Ovary (tissue), 9 donors: ENCODE measurements around the gene DAP. TPM values are rescaled to one million over a fixed set of nuclear protein-coding genes. Genes with fewer than 3 reads are reported as not detected.

Experiments used
- DNase-seq, 5 donors: peaks; one replicate each; pipeline ENCODE4 v3.0.0-alpha.2; 2019 to 2020
- H3K27ac ChIP-seq, 2 donors: fragments of 200-600 bp; one replicate each; pipeline versions ENCODE4 v1.5.1 to v1.8.0; 2019 to 2022
- H3K27me3 ChIP-seq: fragments of 200-600 bp; one replicate; pipeline ENCODE4 v1.8.0; 2022
- H3K36me3 ChIP-seq: fragments of 200-600 bp; sonication (generic); one replicate; pipeline ENCODE4 v1.5.1; 2019
- H3K4me1 ChIP-seq: one replicate; pipeline ENCODE4 v1.8.1; 2013; ENCODE audit warnings: mild to moderate bottlenecking, moderate library complexity; ENCODE audit not compliant: insufficient read depth
- H3K4me3 ChIP-seq: fragments of 200-600 bp; sonication (generic); one replicate; pipeline ENCODE4 v1.5.1; 2017
- H3K9me3 ChIP-seq, 2 donors: fragments of 200-600 bp in 1 of 2; sonication (generic) in 1 of 2; one replicate each; pipeline versions ENCODE4 v1.5.1 to v1.8.1; 2013 to 2019; ENCODE audit warnings: mild to moderate bottlenecking in 1 of 2, moderate library complexity in 1 of 2
- EP300 ChIP-seq: sonication (generic); formaldehyde crosslinking; IDR thresholded peaks from one replicate; pipeline ENCODE4 v1.6.1; 2017; ENCODE audit warnings: antibody characterized with exemption
- POLR2A ChIP-seq: fragments of 450-650 bp; IDR thresholded peaks from one replicate; pipeline ENCODE4 v1.6.1; 2017; ENCODE audit warnings: antibody characterized with exemption, mild to moderate bottlenecking, moderate library complexity
- WGBS, 3 donors: extraction: QIAGEN DNeasy Blood & Tissue Kit in 1 of 3; methylation state at CpG; one replicate each; pipeline versions ENCODE4 v1.1.5 to v1.1.7; 2013 to 2017; 5-methylcytosine and 5-hydroxymethylcytosine counted together
- intact Hi-C, 4 donors: fragments of 100-400 bp; cut with DNase I; formaldehyde crosslinking; loops; one replicate each; pipeline versions ENCODE4 v1.11.0 to v1.15.1; 2022 to 2023
- polyA plus RNA-seq, 2 donors: library from polyadenylated mRNA; stranded (reverse); fragments of 200-250 nt in 1 of 2; fragments of 350-450 nt in 1 of 2; fragmentation: Illumina TruSeq in 1 of 2; extraction: RNeasy Lipid Tissue Mini Kit (QIAGEN cat#74804) in 1 of 2; gene quantifications; one replicate each; pipeline ENCODE4 v1.2.3, GENCODE V29; 2013 to 2014
- total RNA-seq, 7 donors: library from RNA; depleted of rRNA in 2 of 7; stranded (reverse); fragments of >200 nt in 2 of 7; fragmentation: NEBNext Ultra II Directional in 3 of 7; extraction: Animal tissue kit (Norgen Biotek cat#: 25700) in 3 of 7; gene quantifications; one replicate each; pipeline versions ENCODE4 v1.1.0 to v1.2.4, GENCODE V29; 2016 to 2023
- TF ChIP-seq, protein P1 (sequence below), 3 donors: fragments of 450-650 bp in 2 of 3; fragments of 200-600 bp in 1 of 3; IDR thresholded peaks; one replicate each; pipeline versions ENCODE4 v1.5.1 to v1.8.0; 2016 to 2022; ENCODE audit warnings: antibody characterized with exemption in 3 of 3, mild to moderate bottlenecking in 1 of 3
- donor health status: DM: no; HTN: no; CAD: no; lungs with moderate emphysema.
- donor health status: DM: no; HTN: no; CAD: no.
- donor health status: Bipolar disorder and iron deficiency.
- donor health status: DM: yes; HTN: yes; CAD: no.
- donor health status: DM: no; HTN: no; CAD: no.
- donor health status: DM: yes; HTN: yes; CAD: no.

The DAP gene
- total and polyA plus RNA-seq, 9 donors, result 32.0 to 159 (median 88.5) TPM

DNA sequence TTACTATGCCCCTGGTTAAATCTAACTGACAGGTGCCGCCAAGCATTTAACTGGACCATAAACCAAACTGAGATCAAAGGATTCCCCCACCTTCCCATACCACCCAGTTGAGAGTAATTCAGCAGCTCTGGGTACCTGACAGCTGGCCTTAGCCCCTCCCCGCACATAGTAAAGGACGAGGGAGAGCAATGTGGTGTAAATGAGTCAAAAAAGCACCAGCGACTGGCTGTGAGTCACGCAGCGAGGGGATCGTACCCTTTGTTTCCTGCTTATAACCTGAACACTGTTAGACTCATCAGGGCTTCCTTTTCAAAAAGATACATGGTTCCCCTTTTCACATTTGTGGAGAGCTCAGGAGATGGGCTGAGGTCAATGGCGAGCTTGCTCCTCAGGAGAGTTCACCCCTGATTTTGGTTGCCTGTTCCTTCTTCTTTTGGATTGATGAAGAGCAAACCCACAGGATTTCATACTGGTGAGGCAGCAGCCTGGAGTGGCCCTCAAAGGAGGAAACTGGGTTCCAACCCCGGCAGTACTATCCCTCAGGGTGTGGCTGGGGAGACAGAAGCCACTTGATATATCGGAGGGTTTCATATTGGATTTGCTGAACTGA lies 125.7 kb downstream of the DAP start:
- no peaks in the 10 kb centered on the region for H3K9me3 ChIP-seq
- intact Hi-C loops, result loop anchor here in 1 of 4 donors (10.0 kb wide), 1 partner anchor 351 kb away; no protein-coding TSS in a partner anchor
- TF ChIP-seq EP300 (no peak), POLR2A (no peak)
- TF ChIP-seq, protein P1, sequence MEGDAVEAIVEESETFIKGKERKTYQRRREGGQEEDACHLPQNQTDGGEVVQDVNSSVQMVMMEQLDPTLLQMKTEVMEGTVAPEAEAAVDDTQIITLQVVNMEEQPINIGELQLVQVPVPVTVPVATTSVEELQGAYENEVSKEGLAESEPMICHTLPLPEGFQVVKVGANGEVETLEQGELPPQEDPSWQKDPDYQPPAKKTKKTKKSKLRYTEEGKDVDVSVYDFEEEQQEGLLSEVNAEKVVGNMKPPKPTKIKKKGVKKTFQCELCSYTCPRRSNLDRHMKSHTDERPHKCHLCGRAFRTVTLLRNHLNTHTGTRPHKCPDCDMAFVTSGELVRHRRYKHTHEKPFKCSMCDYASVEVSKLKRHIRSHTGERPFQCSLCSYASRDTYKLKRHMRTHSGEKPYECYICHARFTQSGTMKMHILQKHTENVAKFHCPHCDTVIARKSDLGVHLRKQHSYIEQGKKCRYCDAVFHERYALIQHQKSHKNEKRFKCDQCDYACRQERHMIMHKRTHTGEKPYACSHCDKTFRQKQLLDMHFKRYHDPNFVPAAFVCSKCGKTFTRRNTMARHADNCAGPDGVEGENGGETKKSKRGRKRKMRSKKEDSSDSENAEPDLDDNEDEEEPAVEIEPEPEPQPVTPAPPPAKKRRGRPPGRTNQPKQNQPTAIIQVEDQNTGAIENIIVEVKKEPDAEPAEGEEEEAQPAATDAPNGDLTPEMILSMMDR (IDR thresholded peaks at IDR 0.05), result no peak
- no peaks in the 10 kb centered on the region for H3K27me3 ChIP-seq
- H3K4me3 ChIP-seq, result no peak overlapping the region
- WGBS, 3 donors, result 36 to 50% (median 47%) methylated on average over 10 of the region's 10 CpGs
- no peaks in the 10 kb centered on the region for H3K4me1 ChIP-seq
- no peak for DNase-seq
- H3K36me3 ChIP-seq, result no peaks in the 10 kb centered on the region
- no peak overlapping the region for H3K27ac ChIP-seq

DNA sequence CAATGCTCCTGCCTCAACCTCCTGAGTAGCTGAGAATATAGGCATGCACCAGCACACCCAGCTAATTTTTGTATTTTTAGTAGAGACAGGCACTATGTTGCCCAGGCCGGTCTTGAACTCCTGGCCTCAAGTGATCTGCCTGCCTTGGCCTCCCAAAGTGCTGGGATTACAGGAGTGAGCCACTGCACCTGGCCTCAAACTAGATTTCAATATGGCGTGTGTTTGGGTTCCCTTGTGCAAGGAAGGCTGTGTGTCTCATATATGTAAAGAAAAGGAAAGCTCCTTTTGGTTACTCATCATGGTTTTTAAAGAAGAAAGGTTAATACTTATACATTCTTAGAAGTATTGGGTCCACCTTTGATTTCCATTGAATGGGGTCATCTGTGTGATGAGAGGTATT lies 126.5 kb downstream of the DAP start:
- DNase-seq, result no peak
- no peak for TF ChIP-seq EP300
- TF ChIP-seq, protein P1 (IDR thresholded peaks at IDR 0.05), result no peak
- TF ChIP-seq POLR2A, result no peak
- no peaks in the 10 kb centered on the region for H3K9me3 ChIP-seq
- H3K4me1 ChIP-seq, result no peaks in the 10 kb centered on the region
- H3K27me3 ChIP-seq, result no peaks in the 10 kb centered on the region
- H3K27ac ChIP-seq, result no peak overlapping the region
- 71 to 95% (median 91%) methylated on average over 2 of the region's 2 CpGs for WGBS, 3 donors
- H3K36me3 ChIP-seq, result no peaks in the 10 kb centered on the region
- intact Hi-C loops, result loop anchor here in 2 of 4 donors (5.0 to 10.0 kb wide), 2 partner anchors 177 to 350 kb away; no protein-coding TSS in a partner anchor
- H3K4me3 ChIP-seq, result no peak overlapping the region

DNA sequence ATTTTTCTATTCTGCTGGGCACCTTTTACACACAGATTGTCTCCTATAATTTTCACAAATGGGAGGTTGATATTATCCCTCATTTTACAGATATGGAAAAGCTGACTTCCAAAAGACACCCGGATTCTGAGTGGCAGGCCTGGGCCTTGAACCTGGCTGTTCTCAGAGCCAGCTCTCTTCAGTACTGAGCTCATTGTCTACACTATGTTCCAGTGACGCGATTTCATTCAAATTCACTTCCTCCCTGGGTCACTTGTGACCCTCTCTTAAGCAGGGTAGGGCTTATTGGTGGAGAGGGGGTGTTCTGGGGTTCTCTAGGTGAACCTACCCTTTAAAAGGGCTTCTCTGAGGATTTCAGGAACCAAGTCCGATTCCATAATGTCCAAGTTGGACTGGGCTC lies 127.0 kb downstream of the DAP start:
- no peak for DNase-seq
- no peak for TF ChIP-seq EP300
- no peak for TF ChIP-seq POLR2A
- TF ChIP-seq, protein P1 (IDR thresholded peaks at IDR 0.05), result no peak
- H3K36me3 ChIP-seq, result no peaks in the 10 kb centered on the region
- H3K9me3 ChIP-seq, result no peaks in the 10 kb centered on the region
- H3K4me3 ChIP-seq, result no peak overlapping the region
- 67 to 85% (median 69%) methylated on average over 4 of the region's 4 CpGs for WGBS, 3 donors
- H3K27ac ChIP-seq, result no peak overlapping the region
- intact Hi-C loops, result loop anchor here in 2 of 4 donors (5.0 to 10.0 kb wide), 2 partner anchors 177 to 349 kb away; no protein-coding TSS in a partner anchor
- no peaks in the 10 kb centered on the region for H3K27me3 ChIP-seq
- no peaks in the 10 kb centered on the region for H3K4me1 ChIP-seq

DNA sequence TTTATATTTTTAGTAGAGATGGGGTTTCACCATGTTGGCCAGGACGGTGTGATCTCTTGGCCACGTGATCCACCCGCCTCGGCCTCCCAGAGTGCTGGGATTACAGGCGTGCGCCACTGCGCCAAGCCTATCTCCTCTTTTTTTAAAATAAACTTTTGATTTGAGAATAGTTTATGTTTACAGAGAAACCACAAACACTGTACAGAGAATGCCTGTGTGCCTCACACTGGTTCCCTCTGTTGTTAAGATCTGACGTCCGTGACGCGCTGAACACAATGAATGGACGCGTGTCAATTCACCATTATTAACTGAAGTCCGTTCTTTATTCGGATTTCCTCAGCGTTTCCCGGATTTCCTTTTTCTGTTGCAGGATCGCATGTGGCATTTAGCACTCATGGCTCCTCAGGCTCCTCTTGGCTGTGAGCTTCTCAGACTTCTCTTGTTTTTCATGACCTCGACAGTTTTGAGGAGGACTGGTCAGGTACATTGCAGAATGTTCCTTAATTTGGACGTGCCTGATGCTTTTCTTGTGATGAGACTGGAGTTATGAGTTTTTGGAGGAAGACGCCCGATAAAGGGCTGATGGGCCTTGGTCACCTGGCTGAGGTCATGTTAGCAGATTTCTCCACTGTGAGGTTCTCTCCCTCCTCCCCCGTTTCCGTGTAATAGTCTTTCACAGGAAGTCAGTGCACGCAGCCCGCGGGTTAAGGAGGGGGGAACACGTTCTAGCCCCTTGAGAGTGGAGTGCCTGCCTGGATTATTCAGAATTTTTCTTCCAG lies 127.6 kb downstream of the DAP start:
- 82 to 83% (median 82%) methylated on average over 28 of the region's 28 CpGs for WGBS, 3 donors
- no peaks in the 10 kb centered on the region for H3K9me3 ChIP-seq
- intact Hi-C loops, result loop anchor here in 2 of 4 donors (5.0 to 10.0 kb wide), 2 partner anchors 176 to 349 kb away; no protein-coding TSS in a partner anchor
- H3K4me1 ChIP-seq, result no peaks in the 10 kb centered on the region
- no peaks in the 10 kb centered on the region for H3K36me3 ChIP-seq
- H3K27ac ChIP-seq, result no peak overlapping the region
- no peak for DNase-seq
- TF ChIP-seq, protein P1 (IDR thresholded peaks at IDR 0.05), result no peak
- TF ChIP-seq EP300 (no peak), POLR2A (no peak)
- no peaks in the 10 kb centered on the region for H3K27me3 ChIP-seq
- H3K4me3 ChIP-seq, result no peak overlapping the region
